AG10803 (cell line): ENCODE data around the gene KANK4.

ENCODE experiments used
- DNase-seq: peaks from one replicate; pipeline ENCODE4 v3.0.0; 2010; ENCODE audit warnings: low read depth
- H3K4me3 ChIP-seq: 2 replicates; pipeline ENCODE4 v1.5.1; 2011; ENCODE audit warnings: mild to moderate bottlenecking, low read length, control low read depth
- TF ChIP-seq, protein P1 (sequence below): conservative IDR thresholded peaks from 2 replicates; pipeline ENCODE4 v1.5.1; 2011; ENCODE audit warnings: mild to moderate bottlenecking, low read length, control low read depth, inconsistent platforms

Gene KANK4

DNA sequence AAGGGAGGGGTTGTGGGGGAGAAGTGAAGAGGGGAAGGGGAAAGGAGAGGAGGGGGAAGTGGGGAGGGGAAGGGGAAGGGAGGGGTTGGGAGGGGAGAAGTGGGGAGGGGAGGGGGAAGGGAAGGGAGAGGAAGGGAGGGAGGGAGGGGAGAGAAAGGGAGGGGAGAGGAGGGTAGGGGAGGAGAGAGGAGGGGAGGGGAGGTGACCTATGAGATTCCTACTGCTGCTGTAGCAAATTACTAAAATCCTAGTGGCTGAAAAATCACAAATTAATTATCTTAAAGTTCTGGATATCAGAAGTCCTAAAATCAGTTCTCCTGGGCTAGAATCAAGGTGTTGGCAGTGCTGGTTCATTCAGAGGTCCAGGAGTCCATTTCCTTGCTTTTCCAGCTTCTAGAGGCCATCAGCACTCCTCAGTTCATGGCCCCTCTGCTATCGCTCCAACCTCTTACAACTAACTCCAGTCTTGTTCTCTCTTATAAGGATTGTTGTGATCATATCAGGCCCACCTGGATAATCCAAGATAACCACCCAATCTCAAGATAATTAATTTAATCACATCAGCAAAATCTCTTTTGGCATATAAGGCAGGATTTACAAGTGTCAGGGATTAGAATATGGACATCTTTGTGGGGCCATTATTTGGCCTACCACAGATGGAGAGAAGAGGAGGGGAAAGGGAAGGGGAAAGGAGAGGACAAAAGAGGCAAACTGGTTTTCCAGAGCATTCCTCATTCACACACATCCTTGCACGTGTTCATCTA lies 30.4 kb upstream of the KANK4 start:
- DNase-seq: no peak
- no peak overlapping the region for H3K4me3 ChIP-seq
- TF ChIP-seq, protein P1, sequence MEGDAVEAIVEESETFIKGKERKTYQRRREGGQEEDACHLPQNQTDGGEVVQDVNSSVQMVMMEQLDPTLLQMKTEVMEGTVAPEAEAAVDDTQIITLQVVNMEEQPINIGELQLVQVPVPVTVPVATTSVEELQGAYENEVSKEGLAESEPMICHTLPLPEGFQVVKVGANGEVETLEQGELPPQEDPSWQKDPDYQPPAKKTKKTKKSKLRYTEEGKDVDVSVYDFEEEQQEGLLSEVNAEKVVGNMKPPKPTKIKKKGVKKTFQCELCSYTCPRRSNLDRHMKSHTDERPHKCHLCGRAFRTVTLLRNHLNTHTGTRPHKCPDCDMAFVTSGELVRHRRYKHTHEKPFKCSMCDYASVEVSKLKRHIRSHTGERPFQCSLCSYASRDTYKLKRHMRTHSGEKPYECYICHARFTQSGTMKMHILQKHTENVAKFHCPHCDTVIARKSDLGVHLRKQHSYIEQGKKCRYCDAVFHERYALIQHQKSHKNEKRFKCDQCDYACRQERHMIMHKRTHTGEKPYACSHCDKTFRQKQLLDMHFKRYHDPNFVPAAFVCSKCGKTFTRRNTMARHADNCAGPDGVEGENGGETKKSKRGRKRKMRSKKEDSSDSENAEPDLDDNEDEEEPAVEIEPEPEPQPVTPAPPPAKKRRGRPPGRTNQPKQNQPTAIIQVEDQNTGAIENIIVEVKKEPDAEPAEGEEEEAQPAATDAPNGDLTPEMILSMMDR: no peak

DNA sequence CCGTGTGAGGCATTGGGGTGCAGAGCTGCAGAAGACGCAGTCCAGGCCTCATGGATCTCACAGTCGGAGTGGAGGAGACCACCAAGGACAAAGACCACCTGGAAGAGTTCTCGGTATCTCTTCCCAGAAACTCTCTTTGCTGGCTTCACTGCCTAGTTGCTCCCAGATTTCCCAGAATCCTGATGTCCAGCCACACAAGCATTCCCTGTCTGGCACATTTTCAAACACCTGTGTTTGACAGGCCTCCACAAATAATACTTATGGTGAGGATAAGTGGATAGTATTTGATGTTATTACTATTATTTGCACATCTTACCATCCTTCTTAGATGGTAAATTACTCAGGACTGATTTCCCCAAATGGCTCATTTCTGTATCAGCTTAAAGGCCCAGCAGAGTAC lies 27.7 kb upstream of the KANK4 start:
- TF ChIP-seq, protein P1: no peak
- no peak overlapping the region for H3K4me3 ChIP-seq
- DNase-seq: no peak

DNA sequence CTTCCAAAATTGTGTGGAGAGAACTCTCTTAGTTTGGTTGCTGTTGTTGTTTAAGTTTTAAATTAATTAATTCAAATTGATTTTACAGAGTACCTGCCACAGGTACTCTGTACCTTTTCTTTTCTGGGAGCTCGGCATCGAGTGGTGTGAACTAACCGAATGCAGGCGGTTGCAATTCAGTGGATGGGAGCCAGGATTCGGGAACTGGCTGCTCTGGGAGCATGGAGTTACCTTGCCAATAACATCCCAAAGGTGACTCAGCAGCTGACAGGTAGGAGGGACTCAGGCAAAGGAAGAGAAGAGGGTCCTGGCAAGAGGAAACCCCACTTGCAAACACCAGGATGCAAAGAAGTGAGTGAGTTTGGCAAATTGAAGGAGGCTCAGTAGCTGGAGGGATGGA lies 24.7 kb upstream of the KANK4 start:
- TF ChIP-seq, protein P1: no peak
- no peak overlapping the region for H3K4me3 ChIP-seq

DNA sequence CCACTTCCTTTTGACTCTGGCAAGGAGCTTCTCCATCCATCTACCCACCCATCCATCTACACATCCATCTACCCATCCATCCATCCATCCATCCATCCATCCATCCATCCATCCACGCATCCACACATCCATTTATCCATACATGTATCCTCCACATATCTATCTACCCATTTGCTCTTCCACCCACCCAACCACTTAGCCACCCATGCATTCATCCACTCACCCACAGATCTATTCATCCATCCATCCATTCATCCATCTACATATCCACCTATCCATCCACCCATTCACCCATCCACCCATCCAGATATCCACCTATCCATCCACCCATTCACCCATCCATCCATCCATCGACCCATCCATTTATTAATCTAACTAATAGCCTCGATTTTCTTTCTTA lies 23.0 kb upstream of the KANK4 start:
- TF ChIP-seq, protein P1: no peak
- no peak overlapping the region for H3K4me3 ChIP-seq
- no peak for DNase-seq

More for the DNA sequence above, 24.7 kb upstream of the KANK4 start:
- no peak for DNase-seq

DNA sequence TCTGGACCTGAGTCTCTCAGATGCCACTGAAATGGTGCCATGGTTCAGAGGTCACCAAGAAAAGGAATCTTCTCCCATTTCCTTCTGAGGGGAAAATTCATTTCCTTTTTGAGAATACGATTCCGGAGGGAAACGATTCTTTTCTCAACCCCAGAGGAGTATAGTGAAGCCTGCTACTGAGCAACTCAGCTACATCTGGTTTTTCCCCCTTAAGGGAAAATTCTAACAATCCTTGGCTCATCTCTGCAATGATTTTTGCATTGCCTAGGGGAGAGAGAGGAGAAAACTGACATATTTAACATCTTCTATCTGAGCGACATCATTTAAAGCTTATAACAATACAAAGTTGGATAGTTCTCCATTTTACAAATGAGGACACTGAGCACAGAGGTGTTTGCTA lies 22.4 kb upstream of the KANK4 start:
- TF ChIP-seq, protein P1: no peak
- DNase-seq: no peak
- H3K4me3 ChIP-seq: no peak overlapping the region

DNA sequence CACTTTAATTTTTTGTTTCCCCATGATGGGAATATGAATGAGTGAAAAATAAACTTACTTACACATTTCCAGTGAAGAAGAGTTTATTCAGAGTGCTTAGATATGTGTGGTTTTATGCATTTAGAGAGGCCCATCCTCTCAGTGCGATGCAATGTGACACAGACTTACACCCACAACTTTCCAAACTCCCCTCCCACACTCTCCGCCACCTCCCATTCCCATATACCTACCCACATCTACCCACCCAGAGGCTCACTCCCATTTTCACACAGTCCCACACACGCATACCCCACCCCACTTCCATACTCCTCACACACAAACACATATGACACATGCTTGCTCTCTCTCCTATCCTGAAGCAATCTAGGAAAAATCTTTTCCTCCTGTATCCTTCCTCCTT lies 21.9 kb upstream of the KANK4 start:
- DNase-seq: no peak
- H3K4me3 ChIP-seq: no peak overlapping the region
- TF ChIP-seq, protein P1: no peak
